ENCODE data around the gene IREB2. TPM values are rescaled to one million over a fixed set of nuclear protein-coding genes. Genes with fewer than 3 reads are reported as not detected.

The IREB2 gene
- total and polyA plus RNA-seq, 2 donors (not counting 1 experiment from before 2014, with no cell fraction given), result 14.7 to 92.1 TPM

DNA sequence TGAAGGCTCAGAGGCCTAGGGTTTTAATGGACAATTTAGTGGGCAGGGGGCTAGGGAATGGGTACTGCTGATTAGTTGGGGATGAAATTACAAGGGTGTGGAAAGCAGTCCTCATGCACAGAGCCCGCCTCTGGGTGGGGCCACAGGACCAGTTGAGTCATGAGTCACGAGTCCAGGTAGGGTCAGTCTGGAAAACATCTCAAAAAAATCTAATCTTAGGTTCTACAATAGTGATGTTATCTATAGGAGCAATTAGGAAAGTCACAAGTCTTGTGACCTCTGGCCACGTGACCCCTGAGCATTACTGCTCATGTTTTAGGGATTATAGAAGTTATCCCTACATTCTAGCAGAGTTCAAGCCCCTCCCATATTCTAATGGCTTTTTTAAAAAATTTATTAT, 18.6 kb upstream of the IREB2 start:
- DNase-seq (no peak), ATAC-seq (ENCODE audit: low read depth) (no peak)
- Mint-ChIP-seq H3K4me3 (no peak overlapping the region), H3K9me3 (ENCODE audit: insufficient read depth) (no peaks in the 10 kb centered on the region), H3K27me3 (peaks cover 20% of the 10 kb centered on the region), H3K4me1 (peaks cover 2% of the 10 kb centered on the region), H3K27ac (no peak overlapping the region)
- Histone ChIP-seq H3K27ac (ENCODE audit: low read length in 2 of 2) (no peak overlapping the region), H2AFZ (ENCODE audit: insufficient read depth, low read depth, low read length, poor library complexity, severe bottlenecking) (no peak overlapping the region), H3K27me3 (replicated peaks in 1 of 4; ENCODE audit: control extremely low read depth in 1 of 4, control insufficient read depth in 3 of 4, insufficient read depth in 4 of 4, low read length in 3 of 4) (peaks cover 0 to 3% (median 0%) of the 10 kb centered on the region in 4 experiments), H3K4me1 (ENCODE audit: control insufficient read depth in 2 of 2, insufficient read depth in 2 of 2, low read length in 2 of 2) (no peaks in the 10 kb centered on the region), H3K9me3 (ENCODE audit: control extremely low read depth in 1 of 3, control insufficient read depth in 2 of 3, insufficient read depth in 1 of 3, low read length in 2 of 3) (peaks cover 0 to 3% (median 0%) of the 10 kb centered on the region in 3 donors), H3K79me2 (ENCODE audit: control insufficient read depth, insufficient read depth, low read length) (no peaks in the 10 kb centered on the region), H4K20me1 (ENCODE audit: control insufficient read depth, insufficient read depth, low read length, poor library complexity, severe bottlenecking) (no peaks in the 10 kb centered on the region), H3K4me3 (ENCODE audit: control extremely low read depth in 1 of 5, extremely low read depth in 1 of 5, insufficient read depth in 1 of 5, low read depth in 2 of 5, low read length in 4 of 5) (no peak overlapping the region), H3K9ac (ENCODE audit: low read length) (no peak overlapping the region), H3K4me2 (replicated peaks; ENCODE audit: low read depth, low read length, poor library complexity, severe bottlenecking) (no peak overlapping the region), H3K36me3 (replicated peaks in 1 of 2; ENCODE audit: control extremely low read depth in 1 of 2, control insufficient read depth in 1 of 2, extremely low read depth in 1 of 2, insufficient read depth in 2 of 2, low read length in 1 of 2) (no peaks in the 10 kb centered on the region)
- TF ChIP-seq EZH2 (IDR thresholded peaks at IDR 0.05; ENCODE audit: borderline replicate concordance, insufficient read depth, low read depth, low read length, poor library complexity, severe bottlenecking), result no peak
- TF ChIP-seq, protein P1, sequence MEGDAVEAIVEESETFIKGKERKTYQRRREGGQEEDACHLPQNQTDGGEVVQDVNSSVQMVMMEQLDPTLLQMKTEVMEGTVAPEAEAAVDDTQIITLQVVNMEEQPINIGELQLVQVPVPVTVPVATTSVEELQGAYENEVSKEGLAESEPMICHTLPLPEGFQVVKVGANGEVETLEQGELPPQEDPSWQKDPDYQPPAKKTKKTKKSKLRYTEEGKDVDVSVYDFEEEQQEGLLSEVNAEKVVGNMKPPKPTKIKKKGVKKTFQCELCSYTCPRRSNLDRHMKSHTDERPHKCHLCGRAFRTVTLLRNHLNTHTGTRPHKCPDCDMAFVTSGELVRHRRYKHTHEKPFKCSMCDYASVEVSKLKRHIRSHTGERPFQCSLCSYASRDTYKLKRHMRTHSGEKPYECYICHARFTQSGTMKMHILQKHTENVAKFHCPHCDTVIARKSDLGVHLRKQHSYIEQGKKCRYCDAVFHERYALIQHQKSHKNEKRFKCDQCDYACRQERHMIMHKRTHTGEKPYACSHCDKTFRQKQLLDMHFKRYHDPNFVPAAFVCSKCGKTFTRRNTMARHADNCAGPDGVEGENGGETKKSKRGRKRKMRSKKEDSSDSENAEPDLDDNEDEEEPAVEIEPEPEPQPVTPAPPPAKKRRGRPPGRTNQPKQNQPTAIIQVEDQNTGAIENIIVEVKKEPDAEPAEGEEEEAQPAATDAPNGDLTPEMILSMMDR (IDR thresholded peaks at IDR 0.05), result no peak
- no CpG with 5 or more reads among the region's 3 CpGs for WGBS (ENCODE audit: insufficient coverage)
- CTCF ChIA-PET, result interaction anchor here (1.2 kb wide), 1 partner anchor 11 kb away, joined by 3 read pairs; no protein-coding TSS in a partner anchor
- POLR2A ChIA-PET, result no interaction called here
- intact Hi-C loops (cut with micrococcal nuclease), result no loop called here

DNA sequence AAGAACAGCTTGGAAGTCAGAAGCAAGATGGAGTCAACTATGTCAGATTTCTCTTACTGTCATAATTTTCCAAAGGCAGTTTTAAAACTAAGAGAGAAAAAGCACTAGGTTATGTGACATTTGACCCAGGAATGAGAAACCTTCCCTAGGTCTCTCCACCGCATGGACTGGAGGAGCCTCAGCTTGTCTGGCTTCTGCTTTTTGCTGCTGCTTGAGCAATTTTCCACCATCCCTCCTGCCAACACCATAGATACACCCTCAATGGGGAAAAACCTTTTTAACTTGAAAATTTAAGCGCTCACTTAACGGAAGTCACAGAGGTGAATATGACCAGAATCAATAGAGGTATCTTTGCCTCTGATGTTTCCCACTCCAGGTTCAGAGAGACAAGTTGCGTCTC, 17.8 kb upstream of the IREB2 start:
- ATAC-seq (ENCODE audit: low read depth), result no peak

More for the DNA sequence above, 17.8 kb upstream of the IREB2 start:
- no peak for TF ChIP-seq EZH2 (IDR thresholded peaks at IDR 0.05; ENCODE audit: borderline replicate concordance, insufficient read depth, low read depth, low read length, poor library complexity, severe bottlenecking)
- intact Hi-C loops (cut with micrococcal nuclease), result no loop called here
- H3K4me3 Mint-ChIP-seq, result no peak overlapping the region
- no peaks in the 10 kb centered on the region for H3K9me3 Mint-ChIP-seq (ENCODE audit: insufficient read depth)
- Histone ChIP-seq H3K36me3 (replicated peaks in 1 of 2; ENCODE audit: control extremely low read depth in 1 of 2, control insufficient read depth in 1 of 2, extremely low read depth in 1 of 2, insufficient read depth in 2 of 2, low read length in 1 of 2) (no peaks in the 10 kb centered on the region), H4K20me1 (ENCODE audit: control insufficient read depth, insufficient read depth, low read length, poor library complexity, severe bottlenecking) (no peaks in the 10 kb centered on the region), H3K79me2 (ENCODE audit: control insufficient read depth, insufficient read depth, low read length) (no peaks in the 10 kb centered on the region), H3K4me1 (ENCODE audit: control insufficient read depth in 2 of 2, insufficient read depth in 2 of 2, low read length in 2 of 2) (no peaks in the 10 kb centered on the region), H2AFZ (ENCODE audit: insufficient read depth, low read depth, low read length, poor library complexity, severe bottlenecking) (no peak overlapping the region), H3K4me2 (replicated peaks; ENCODE audit: low read depth, low read length, poor library complexity, severe bottlenecking) (no peak overlapping the region), H3K27me3 (replicated peaks in 1 of 4; ENCODE audit: control extremely low read depth in 1 of 4, control insufficient read depth in 3 of 4, insufficient read depth in 4 of 4, low read length in 3 of 4) (peaks cover 0 to 5% (median 0%) of the 10 kb centered on the region in 4 experiments), H3K9me3 (ENCODE audit: control extremely low read depth in 1 of 3, control insufficient read depth in 2 of 3, insufficient read depth in 1 of 3, low read length in 2 of 3) (peaks cover 0 to 3% (median 0%) of the 10 kb centered on the region in 3 donors), H3K4me3 (ENCODE audit: control extremely low read depth in 1 of 5, extremely low read depth in 1 of 5, insufficient read depth in 1 of 5, low read depth in 2 of 5, low read length in 4 of 5) (no peak overlapping the region), H3K9ac (ENCODE audit: low read length) (no peak overlapping the region), H3K27ac (ENCODE audit: low read length in 2 of 2) (no peak overlapping the region)
- peaks cover 2% of the 10 kb centered on the region for H3K4me1 Mint-ChIP-seq
- WGBS (ENCODE audit: insufficient coverage), result 100% methylated on average over 2 of the region's 4 CpGs
- no peak for DNase-seq
- peaks cover 23% of the 10 kb centered on the region for H3K27me3 Mint-ChIP-seq
- ChIA-PET POLR2A (no interaction called here), CTCF (no interaction called here)
- no peak overlapping the region for H3K27ac Mint-ChIP-seq
